Measurements from ENCODE around the gene REV3L.

GRCh38 chr6:111418971-111419693 is 63.9 kb downstream of the REV3L start:
- TF ChIP-seq REST (IDR thresholded peaks at IDR 0.05; ENCODE audit: insufficient replicate concordance, low read depth) = no peak
- TF ChIP-seq CTCF (IDR thresholded peaks at IDR 0.05; ENCODE audit: insufficient read depth, low read length) = no peak

Measured in HL-60 (cell line).